ENCODE measurements around the gene SLCO4C1.

GRCh38 chr5:102262688-102263087 lies 33.4 kb downstream of the SLCO4C1 start:
- TF ChIP-seq CTCF (IDR thresholded peaks at IDR 0.05) (no peak), POLR2A (IDR thresholded peaks at IDR 0.05) (no peak)

Measured in lower leg skin (tissue), 3 donors.